Measurements from ENCODE around the gene DNHD1. TPM values are rescaled to one million over a fixed set of nuclear protein-coding genes. Genes with fewer than 3 reads are reported as not detected.

Gene DNHD1
- total RNA-seq, 1 donor from 2014 or later, result 6.6 TPM

DNA sequence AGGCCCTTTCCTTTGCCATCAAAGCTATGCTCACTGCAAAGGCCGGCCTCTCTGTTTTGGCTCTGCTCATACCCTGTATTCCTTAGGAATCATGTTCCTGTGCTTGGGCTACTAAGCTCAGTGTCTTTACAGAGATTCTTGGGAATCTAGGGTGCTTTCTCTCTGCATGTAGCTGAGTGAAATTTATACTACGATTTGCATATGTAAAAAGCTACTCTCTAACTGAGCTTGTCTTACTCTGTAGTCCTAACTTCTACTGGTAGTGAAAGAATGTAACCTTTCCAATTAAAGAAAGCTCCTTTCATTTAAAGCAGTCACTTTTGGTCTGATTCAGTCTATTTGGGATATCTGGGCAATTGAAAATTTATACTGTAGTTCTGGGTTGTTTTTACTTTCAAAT is 32.2 kb downstream of the DNHD1 start:
- Mint-ChIP-seq H3K9me3 (ENCODE audit: unreplicated experiment) (no peaks in the 10 kb centered on the region), H3K4me3 (ENCODE audit: unreplicated experiment) (no peak overlapping the region), H3K36me3 (ENCODE audit: unreplicated experiment) (peaks cover 7% of the 10 kb centered on the region), H3K4me1 (ENCODE audit: unreplicated experiment) (peaks cover 10% of the 10 kb centered on the region), H3K27ac (ENCODE audit: unreplicated experiment) (no peak overlapping the region), H3K27me3 (ENCODE audit: unreplicated experiment) (no peaks in the 10 kb centered on the region)
- no peak for DNase-seq (ENCODE audit: extremely low spot score, unreplicated experiment)
- TF ChIP-seq, protein P1, sequence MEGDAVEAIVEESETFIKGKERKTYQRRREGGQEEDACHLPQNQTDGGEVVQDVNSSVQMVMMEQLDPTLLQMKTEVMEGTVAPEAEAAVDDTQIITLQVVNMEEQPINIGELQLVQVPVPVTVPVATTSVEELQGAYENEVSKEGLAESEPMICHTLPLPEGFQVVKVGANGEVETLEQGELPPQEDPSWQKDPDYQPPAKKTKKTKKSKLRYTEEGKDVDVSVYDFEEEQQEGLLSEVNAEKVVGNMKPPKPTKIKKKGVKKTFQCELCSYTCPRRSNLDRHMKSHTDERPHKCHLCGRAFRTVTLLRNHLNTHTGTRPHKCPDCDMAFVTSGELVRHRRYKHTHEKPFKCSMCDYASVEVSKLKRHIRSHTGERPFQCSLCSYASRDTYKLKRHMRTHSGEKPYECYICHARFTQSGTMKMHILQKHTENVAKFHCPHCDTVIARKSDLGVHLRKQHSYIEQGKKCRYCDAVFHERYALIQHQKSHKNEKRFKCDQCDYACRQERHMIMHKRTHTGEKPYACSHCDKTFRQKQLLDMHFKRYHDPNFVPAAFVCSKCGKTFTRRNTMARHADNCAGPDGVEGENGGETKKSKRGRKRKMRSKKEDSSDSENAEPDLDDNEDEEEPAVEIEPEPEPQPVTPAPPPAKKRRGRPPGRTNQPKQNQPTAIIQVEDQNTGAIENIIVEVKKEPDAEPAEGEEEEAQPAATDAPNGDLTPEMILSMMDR (IDR thresholded peaks at IDR 0.05), result no peak

DNA sequence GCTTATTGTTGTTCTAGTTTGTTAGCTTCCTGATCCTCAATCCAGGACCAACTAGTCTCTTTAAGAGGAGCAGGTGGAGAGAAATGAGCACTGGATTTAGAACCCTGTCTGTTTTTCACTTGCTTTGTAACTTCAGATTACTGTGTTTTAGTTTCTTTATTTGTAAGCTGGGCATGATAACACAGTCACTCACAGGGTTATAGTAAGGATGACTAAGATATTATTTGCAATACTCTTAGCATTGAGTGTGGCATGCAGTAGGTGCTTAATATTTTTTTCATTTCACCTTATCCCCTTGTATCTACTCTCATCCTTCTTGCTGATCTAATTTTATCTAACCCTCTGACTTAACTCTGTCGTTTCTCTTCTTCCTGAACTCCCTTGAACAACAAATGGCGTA is 33.8 kb downstream of the DNHD1 start:
- H3K36me3 Mint-ChIP-seq (ENCODE audit: unreplicated experiment), result peaks cover 6% of the 10 kb centered on the region
- DNase-seq (ENCODE audit: extremely low spot score, unreplicated experiment), result no peak

GRCh38 chr11:6531267-6531752 is 34.2 kb downstream of the DNHD1 start:
- H3K27ac Mint-ChIP-seq (ENCODE audit: unreplicated experiment), result no peak overlapping the region
- peaks cover 6% of the 10 kb centered on the region for H3K4me1 Mint-ChIP-seq (ENCODE audit: unreplicated experiment)
- TF ChIP-seq, protein P1 (IDR thresholded peaks at IDR 0.05), result peak; percentile 81
- no peak overlapping the region for H3K4me3 Mint-ChIP-seq (ENCODE audit: unreplicated experiment)
- no peaks in the 10 kb centered on the region for H3K27me3 Mint-ChIP-seq (ENCODE audit: unreplicated experiment)
- peaks cover 6% of the 10 kb centered on the region for H3K36me3 Mint-ChIP-seq (ENCODE audit: unreplicated experiment)
- no peaks in the 10 kb centered on the region for H3K9me3 Mint-ChIP-seq (ENCODE audit: unreplicated experiment)
- DNase-seq (ENCODE audit: extremely low spot score, unreplicated experiment), result no peak

More for the DNA sequence above, 33.8 kb downstream of the DNHD1 start:
- no peaks in the 10 kb centered on the region for H3K27me3 Mint-ChIP-seq (ENCODE audit: unreplicated experiment)
- no peaks in the 10 kb centered on the region for H3K9me3 Mint-ChIP-seq (ENCODE audit: unreplicated experiment)
- TF ChIP-seq, protein P1 (IDR thresholded peaks at IDR 0.05), result no peak
- H3K4me1 Mint-ChIP-seq (ENCODE audit: unreplicated experiment), result peaks cover 10% of the 10 kb centered on the region
- no peak overlapping the region for H3K4me3 Mint-ChIP-seq (ENCODE audit: unreplicated experiment)
- no peak overlapping the region for H3K27ac Mint-ChIP-seq (ENCODE audit: unreplicated experiment)

- DNase-seq (ENCODE audit: extremely low spot score, unreplicated experiment), result no peak
- H3K4me3 Mint-ChIP-seq (ENCODE audit: unreplicated experiment), result no peak overlapping the region
- H3K4me1 Mint-ChIP-seq (ENCODE audit: unreplicated experiment), result no peaks in the 10 kb centered on the region
- TF ChIP-seq, protein P1 (IDR thresholded peaks at IDR 0.05), result no peak
- no peaks in the 10 kb centered on the region for H3K9me3 Mint-ChIP-seq (ENCODE audit: unreplicated experiment)
- no peak overlapping the region for H3K27ac Mint-ChIP-seq (ENCODE audit: unreplicated experiment)
- H3K27me3 Mint-ChIP-seq (ENCODE audit: unreplicated experiment), result no peaks in the 10 kb centered on the region
- H3K36me3 Mint-ChIP-seq (ENCODE audit: unreplicated experiment), result peaks cover 8% of the 10 kb centered on the region
These were observed 41.4 kb downstream of the DNHD1 start for GRCh38 chr11:6538456-6538855.

GRCh38 chr11:6538945-6539344 is 41.9 kb downstream of the DNHD1 start:
- Mint-ChIP-seq H3K36me3 (ENCODE audit: unreplicated experiment) (peaks cover 6% of the 10 kb centered on the region), H3K4me1 (ENCODE audit: unreplicated experiment) (no peaks in the 10 kb centered on the region), H3K27ac (ENCODE audit: unreplicated experiment) (no peak overlapping the region), H3K9me3 (ENCODE audit: unreplicated experiment) (no peaks in the 10 kb centered on the region), H3K27me3 (ENCODE audit: unreplicated experiment) (no peaks in the 10 kb centered on the region), H3K4me3 (ENCODE audit: unreplicated experiment) (no peak overlapping the region)
- TF ChIP-seq, protein P1 (IDR thresholded peaks at IDR 0.05), result no peak
- DNase-seq (ENCODE audit: extremely low spot score, unreplicated experiment), result no peak
